Heart right ventricle (tissue), 16 donors: ENCODE data around the gene RTN4R. TPM values are rescaled to one million over a fixed set of nuclear protein-coding genes. Genes with fewer than 3 reads are reported as not detected.

Experiments
- ATAC-seq, 8 donors: fragments of 200-7000 bp; cut with Tn5 transposase; one replicate each; pipeline ENCODE4 v1.9.1; 2020; ENCODE audit warnings: mild to moderate bottlenecking in 8 of 8, moderate library complexity in 8 of 8, moderate number of reproducible peaks in 1 of 8
- DNase-seq, 2 donors: peaks; one replicate each; pipeline ENCODE4 v3.0.0-alpha.2; 2020
- H3K27ac ChIP-seq, 10 donors: fragments of 200-600 bp; sonication (generic) in 2 of 10; one replicate each; pipeline versions ENCODE4 v1.5.0 to v1.8.0; 2020 to 2022; ENCODE audit warnings: mild to moderate bottlenecking in 3 of 10
- H3K27me3 ChIP-seq, 7 donors: fragments of 200-600 bp; one replicate each; pipeline ENCODE4 v1.8.0; 2021 to 2022; ENCODE audit warnings: mild to moderate bottlenecking in 2 of 7
- H3K36me3 ChIP-seq, 9 donors: fragments of 200-600 bp; sonication (generic) in 1 of 9; one replicate each; pipeline versions ENCODE4 v1.5.0 to v1.8.0; 2020 to 2022; ENCODE audit warnings: mild to moderate bottlenecking in 2 of 9
- H3K4me1 ChIP-seq, 9 donors: fragments of 200-600 bp; sonication (generic) in 1 of 9; one replicate each; pipeline versions ENCODE4 v1.5.0 to v1.8.0; 2020 to 2022; ENCODE audit warnings: mild to moderate bottlenecking in 4 of 9
- H3K4me3 ChIP-seq, 10 donors: fragments of 200-600 bp; sonication (generic) in 2 of 10; one replicate each; pipeline versions ENCODE4 v1.5.0 to v1.8.0; 2020 to 2022; ENCODE audit warnings: mild to moderate bottlenecking in 7 of 10, moderate library complexity in 2 of 10
- H3K9me3 ChIP-seq, 11 donors: fragments of 200-600 bp in 10 of 11; sonication (generic) in 2 of 11; one replicate each; pipeline versions ENCODE4 v1.5.0 to v1.8.0; 2013 to 2022; ENCODE audit warnings: mild to moderate bottlenecking in 2 of 11, control low read depth in 1 of 11, moderate library complexity in 1 of 11
- WGBS, 2 donors: extraction: QIAGEN DNeasy Blood & Tissue Kit; methylation state at CpG; one replicate each; pipeline ENCODE4 v1.1.7; 2013; ENCODE audit warnings: inconsistent platforms in 1 of 2; 5-methylcytosine and 5-hydroxymethylcytosine counted together
- intact Hi-C, 10 donors: fragments of 100-400 bp; cut with DNase I; formaldehyde crosslinking; loops; one replicate each; pipeline versions ENCODE4 v1.11.1 to v1.14.2; 2022
- polyA plus RNA-seq, 2 donors: library from polyadenylated mRNA; stranded (reverse); fragments of 200-250 nt; gene quantifications; one replicate each; pipeline ENCODE4 v1.2.3, GENCODE V29; 2013
- total RNA-seq, 10 donors: library from RNA; stranded (reverse); fragmentation: NEBNext Ultra II Directional in 3 of 10; extraction: Animal tissue kit (Norgen Biotek cat#: 25700) in 3 of 10; gene quantifications; one replicate each; pipeline versions ENCODE4 v1.2.1 to v1.2.4, GENCODE V29; 2021 to 2023
- TF ChIP-seq, protein P1 (sequence below), 9 donors: fragments of 200-600 bp; sonication (generic) in 2 of 9; IDR thresholded peaks; one replicate each; pipeline versions ENCODE4 v1.5.0 to v1.8.0; 2021 to 2022; ENCODE audit warnings: antibody characterized with exemption in 9 of 9, mild to moderate bottlenecking in 5 of 9, moderate library complexity in 1 of 9
- donor health status: Arrhythmogenic right ventricular cardiomyopathy.
- donor health status: ischemic (EF 13 %, LVEDD 7.1; RV severe dilation, severe dysfunction).
- donor health status: healthy with polysubstance abuse.
- donor health status: DM: no; HTN: yes; CAD: no.
- donor health status: DM: no; HTN: no; CAD: no.
- donor health status: ischemic (EF 25% LVEDD 6.9; RV normal size, moderate dysfunction).
- donor health status: ischemic (EF 25% LVEDD 5.7; RV mildly dilated, moderate dysfunction).
- donor health status: healthy.
- donor health status: DM: yes; HTN: yes; CAD: no.
- donor health status: Ischemic cardiomyopathy.
- donor health status: ischemic (EF 35%, LVEDD 5.7; RV mildly dilated, moderate dysfunction).
- donor health status: nonischemic (EF 11% LVEDD 7.7; RV severe dilation, severe dysfunction).
- donor health status: DM: yes; HTN: yes; CAD: no.
- donor health status: PGD.
- donor health status: ischemic (EF 29% LVEDD 5.4; RV normal size, mild dysfunction).
- donor health status: nonischemic (EF 23%, LVEDD 6.1; RV moderate dilation, normal function).

RTN4R gene
- total and polyA plus RNA-seq, 12 donors = 0.56 to 2.5 (median 0.93) TPM

DNA sequence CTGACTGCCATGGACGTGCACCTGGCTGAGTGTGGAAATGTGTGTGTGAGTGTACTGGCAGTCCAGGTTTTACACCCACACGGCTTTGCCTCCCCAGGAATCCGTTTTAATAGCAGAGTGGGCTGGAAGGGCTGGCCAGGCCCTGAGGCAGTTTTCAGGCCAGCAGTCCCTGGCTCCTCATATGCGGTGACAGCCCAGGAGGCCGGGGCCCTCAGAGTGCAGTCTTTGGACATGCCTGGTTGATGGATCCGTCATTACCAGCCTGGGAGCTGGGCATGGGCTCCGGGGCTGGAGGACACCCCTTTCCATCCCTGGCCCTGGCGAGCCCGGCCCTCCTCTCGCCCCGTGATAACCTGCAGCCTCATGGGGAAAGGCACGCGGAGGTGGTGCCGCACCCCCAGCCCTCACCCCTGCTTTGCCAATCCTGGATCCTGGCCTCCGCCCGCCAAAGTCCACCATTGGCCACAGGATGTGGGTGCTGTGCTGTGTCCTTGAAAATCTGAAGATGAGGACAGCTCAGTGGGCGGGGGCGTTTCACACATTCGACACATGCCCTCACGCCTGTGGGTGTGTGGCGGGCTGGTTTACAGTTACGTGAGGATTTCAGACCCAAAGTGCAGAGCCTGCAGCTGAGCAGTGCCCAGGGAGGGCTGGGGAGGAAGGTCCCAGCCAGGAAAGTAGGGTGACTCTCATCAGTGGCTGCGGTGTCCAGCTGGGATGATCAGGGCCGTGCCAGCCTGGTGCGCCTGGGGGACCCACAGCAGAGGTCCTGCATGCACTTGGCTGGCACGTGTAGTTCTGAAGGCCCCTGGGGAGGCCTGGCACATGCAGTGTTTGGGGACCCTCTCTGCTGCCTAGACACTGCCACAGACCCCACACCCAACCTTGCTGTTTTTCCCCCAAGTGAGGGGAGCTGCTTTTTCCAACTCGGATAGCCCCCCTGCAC is 55.1 kb downstream of the RTN4R start:
- no peaks in the 10 kb centered on the region for H3K27me3 ChIP-seq
- no peak for ATAC-seq
- intact Hi-C loops = no loop called here

DNA sequence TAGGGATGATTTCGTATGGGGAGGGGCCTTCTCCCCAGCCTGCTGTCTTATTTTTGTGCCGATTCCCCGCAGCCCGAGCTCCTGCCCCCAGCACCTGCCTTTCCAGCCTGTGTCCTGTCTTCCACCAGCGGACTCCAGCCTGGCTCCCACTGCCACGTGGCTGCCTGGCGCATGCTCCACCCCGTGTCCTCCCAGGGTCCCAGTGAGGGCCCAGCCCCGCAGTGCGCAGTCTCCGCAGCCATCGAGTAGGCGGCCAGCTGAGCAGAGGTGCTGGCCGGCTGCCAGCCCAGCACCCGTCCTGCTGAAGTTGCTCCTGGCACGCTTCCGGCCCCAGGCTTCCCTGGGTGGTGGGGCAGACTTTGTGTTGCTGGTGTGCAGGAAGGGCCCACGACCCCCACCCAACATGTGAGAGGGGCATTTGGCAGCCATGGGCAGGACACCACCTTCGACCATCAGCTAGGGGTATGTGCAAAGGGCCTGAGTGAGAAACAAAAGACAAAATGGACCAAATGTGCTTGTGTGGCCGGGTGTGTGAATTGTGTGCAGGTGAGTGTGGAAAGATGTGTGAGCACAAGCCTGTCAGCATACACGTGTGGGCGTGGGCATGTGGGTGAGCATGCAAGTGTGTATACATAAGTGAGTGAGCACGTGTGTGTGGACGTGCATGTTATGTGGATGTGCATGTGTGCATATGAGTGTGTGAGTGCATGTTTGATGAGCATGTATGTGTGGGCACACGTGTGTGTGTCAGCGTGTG is 55.9 kb downstream of the RTN4R start:
- WGBS, 2 donors = 60 to 63% methylated on average over 26 of the region's 26 CpGs
- Histone ChIP-seq H3K36me3 (no peaks in the 10 kb centered on the region), H3K4me1 (peaks cover 15 to 29% (median 22%) of the 10 kb centered on the region in 9 donors), H3K4me3 (no peak overlapping the region), H3K9me3 (no peaks in the 10 kb centered on the region), H3K27me3 (no peaks in the 10 kb centered on the region), H3K27ac (no peak overlapping the region)
- DNase-seq (peak; percentile 54 to 77), ATAC-seq (peak; percentile 60 to 79 (median 69))
- intact Hi-C loops = no loop called here
- TF ChIP-seq, protein P1, sequence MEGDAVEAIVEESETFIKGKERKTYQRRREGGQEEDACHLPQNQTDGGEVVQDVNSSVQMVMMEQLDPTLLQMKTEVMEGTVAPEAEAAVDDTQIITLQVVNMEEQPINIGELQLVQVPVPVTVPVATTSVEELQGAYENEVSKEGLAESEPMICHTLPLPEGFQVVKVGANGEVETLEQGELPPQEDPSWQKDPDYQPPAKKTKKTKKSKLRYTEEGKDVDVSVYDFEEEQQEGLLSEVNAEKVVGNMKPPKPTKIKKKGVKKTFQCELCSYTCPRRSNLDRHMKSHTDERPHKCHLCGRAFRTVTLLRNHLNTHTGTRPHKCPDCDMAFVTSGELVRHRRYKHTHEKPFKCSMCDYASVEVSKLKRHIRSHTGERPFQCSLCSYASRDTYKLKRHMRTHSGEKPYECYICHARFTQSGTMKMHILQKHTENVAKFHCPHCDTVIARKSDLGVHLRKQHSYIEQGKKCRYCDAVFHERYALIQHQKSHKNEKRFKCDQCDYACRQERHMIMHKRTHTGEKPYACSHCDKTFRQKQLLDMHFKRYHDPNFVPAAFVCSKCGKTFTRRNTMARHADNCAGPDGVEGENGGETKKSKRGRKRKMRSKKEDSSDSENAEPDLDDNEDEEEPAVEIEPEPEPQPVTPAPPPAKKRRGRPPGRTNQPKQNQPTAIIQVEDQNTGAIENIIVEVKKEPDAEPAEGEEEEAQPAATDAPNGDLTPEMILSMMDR (IDR thresholded peaks at IDR 0.05) = no peak

More for the DNA sequence above, 55.1 kb downstream of the RTN4R start:
- 75 to 81% methylated on average over 27 of the region's 27 CpGs for WGBS, 2 donors
- DNase-seq = no peak
- H3K36me3 ChIP-seq = no peaks in the 10 kb centered on the region
- H3K4me3 ChIP-seq = no peak overlapping the region
- peaks cover 11 to 21% (median 15%) of the 10 kb centered on the region in 9 donors for H3K4me1 ChIP-seq
- H3K27ac ChIP-seq = no peak overlapping the region
- no peaks in the 10 kb centered on the region for H3K9me3 ChIP-seq
- TF ChIP-seq, protein P1 (IDR thresholded peaks at IDR 0.05) = no peak

DNA sequence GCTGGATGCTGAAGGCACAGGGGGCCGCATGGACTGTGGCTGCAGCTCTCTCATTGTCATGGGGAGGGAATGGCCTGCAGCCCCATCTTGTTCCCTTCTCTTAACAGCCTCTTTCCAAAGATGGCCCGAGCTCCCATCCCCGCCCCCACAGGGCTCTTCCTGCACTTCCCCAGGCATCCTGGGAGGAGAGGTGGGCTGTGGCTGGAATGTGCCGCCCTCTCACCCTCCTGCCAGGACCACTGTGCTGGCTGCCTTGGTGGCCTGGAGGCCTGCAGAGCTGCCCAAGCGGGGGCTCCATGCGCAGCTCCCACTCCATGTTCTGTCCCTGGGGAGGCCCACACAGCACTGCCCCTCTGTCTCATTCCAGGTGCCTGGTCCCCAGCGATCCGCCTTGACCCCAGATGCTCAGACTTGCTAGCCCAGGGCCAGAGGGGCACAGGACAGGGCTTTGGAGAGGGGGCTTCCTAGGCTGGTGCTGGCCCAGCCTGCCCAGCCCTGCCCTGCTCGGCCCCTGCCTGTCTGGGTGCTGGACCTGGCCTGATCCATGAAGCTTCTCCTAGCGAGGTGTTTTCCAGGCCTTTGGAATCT is 56.6 kb downstream of the RTN4R start:
- 76 to 79% methylated on average over 10 of the region's 10 CpGs for WGBS, 2 donors
- DNase-seq (no peak), ATAC-seq (no peak)
- H3K9me3 ChIP-seq = no peaks in the 10 kb centered on the region
- no peaks in the 10 kb centered on the region for H3K36me3 ChIP-seq
- intact Hi-C loops = no loop called here
- no peaks in the 10 kb centered on the region for H3K27me3 ChIP-seq
- H3K27ac ChIP-seq = no peak overlapping the region
- peaks cover 17 to 36% (median 27%) of the 10 kb centered on the region in 9 donors for H3K4me1 ChIP-seq
- no peak overlapping the region for H3K4me3 ChIP-seq
- TF ChIP-seq, protein P1 (IDR thresholded peaks at IDR 0.05) = no peak

DNA sequence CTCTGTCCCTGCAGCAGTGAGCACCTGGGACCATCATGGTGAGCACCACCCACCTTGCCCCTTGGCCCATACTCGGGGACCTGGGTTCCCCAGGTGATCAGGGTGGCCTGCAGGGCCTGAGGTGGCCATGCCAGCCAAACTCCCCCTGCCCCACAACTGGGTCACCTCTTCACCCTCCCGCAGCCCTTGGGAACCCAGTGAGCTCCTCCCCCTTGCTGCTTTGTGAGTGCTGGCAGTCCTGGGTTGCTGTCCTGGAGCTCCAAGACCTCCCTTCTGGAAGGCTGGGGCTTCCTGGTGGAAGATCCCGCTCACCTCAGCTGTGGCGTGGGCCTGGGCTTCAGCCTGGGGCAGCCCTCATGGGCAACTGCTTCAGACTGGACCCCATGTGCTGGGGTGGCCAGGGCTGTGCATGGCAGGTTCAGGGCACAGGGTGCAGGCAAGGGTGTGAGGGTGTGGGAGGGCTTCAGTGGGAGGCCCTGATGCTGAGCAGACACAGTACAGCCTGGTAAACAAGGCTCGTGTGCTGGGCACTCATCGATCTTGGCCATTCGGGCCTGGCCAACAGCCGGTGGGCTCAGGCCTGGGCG is 57.6 kb downstream of the RTN4R start:
- no peak overlapping the region for H3K27ac ChIP-seq
- peaks cover 22 to 42% (median 31%) of the 10 kb centered on the region in 9 donors for H3K4me1 ChIP-seq
- no peak overlapping the region for H3K4me3 ChIP-seq
- no peak for ATAC-seq
- DNase-seq = no peak
- H3K27me3 ChIP-seq = no peaks in the 10 kb centered on the region
- H3K36me3 ChIP-seq = no peaks in the 10 kb centered on the region
- H3K9me3 ChIP-seq = no peaks in the 10 kb centered on the region
- TF ChIP-seq, protein P1 (IDR thresholded peaks at IDR 0.05) = no peak
- 86 to 87% methylated on average over 9 of the region's 9 CpGs for WGBS, 2 donors
- intact Hi-C loops = no loop called here
